ENCODE data around the gene PGP.

The PGP gene

DNA sequence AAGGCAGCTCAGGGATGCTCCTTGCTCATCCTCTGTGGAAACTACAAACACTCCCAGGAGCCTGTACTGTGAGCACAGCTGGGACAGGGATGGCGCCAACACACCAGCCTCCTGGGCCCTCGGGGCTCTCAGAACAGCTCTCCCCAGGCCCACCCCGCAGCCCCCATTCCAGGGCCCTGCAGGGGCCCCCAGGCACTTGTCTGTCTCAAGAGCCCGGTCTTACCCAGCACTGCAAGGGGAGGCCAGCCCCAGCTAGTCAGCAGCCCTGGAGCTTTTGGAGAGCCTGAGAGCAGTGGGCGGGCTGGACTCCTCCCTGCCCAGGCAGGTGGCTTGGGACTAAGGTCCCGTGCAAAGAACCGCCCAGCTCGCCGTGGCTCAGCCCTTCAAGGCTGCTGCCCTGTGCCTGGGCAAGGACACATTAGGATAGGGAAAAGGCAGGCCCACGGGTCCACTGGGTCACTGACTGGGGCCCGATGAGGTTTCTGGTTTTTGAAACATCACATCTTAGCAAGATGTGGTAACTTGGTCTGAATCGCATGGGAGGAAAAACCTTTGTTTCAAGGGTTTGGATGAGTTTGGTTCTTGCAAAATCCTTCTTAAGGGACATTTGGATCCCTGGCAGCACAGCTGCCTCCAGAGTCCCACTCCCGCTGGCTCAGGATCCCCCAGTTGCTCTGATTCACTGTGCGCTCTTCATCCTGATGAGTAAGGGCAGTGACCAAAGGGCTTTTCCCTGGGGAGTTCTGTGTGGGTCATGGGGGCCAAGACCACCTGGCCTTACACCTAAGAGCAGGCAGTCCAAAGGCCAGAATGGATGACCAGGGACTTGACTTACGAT, 24.4 kb upstream of the PGP start:
- no peak for DNase-seq (ENCODE audit: low read depth, low spot score)
- H3K9ac ChIP-seq (ENCODE audit: insufficient read length): no peak overlapping the region
- H3K27ac ChIP-seq: no peak overlapping the region
- H3K9me3 ChIP-seq (ENCODE audit: low read depth, low read length): no peaks in the 10 kb centered on the region
- no peak overlapping the region for H3K4me3 ChIP-seq
- no peak for TF ChIP-seq POLR2AphosphoS5 (IDR thresholded peaks at IDR 0.05; ENCODE audit: borderline replicate concordance, low read depth, low read length)
- no peak for TF ChIP-seq EZH2 (IDR thresholded peaks at IDR 0.05)
- peaks cover 14% of the 10 kb centered on the region; the same call in 1 of the 2 replicates for H3K36me3 ChIP-seq (ENCODE audit: insufficient read depth, low read length)

GRCh38 chr16:2238150-2238837, 23.7 kb upstream of the PGP start:
- Histone ChIP-seq H3K27ac (no peak overlapping the region), H3K9ac (ENCODE audit: insufficient read length) (no peak overlapping the region), H3K9me3 (ENCODE audit: low read depth, low read length) (no peaks in the 10 kb centered on the region), H3K4me3 (no peak overlapping the region), H3K36me3 (ENCODE audit: insufficient read depth, low read length) (peaks cover 8% of the 10 kb centered on the region; the same call in 1 of the 2 replicates)
- no peak for DNase-seq (ENCODE audit: low read depth, low spot score)
- TF ChIP-seq EZH2 (IDR thresholded peaks at IDR 0.05) (no peak), POLR2AphosphoS5 (IDR thresholded peaks at IDR 0.05; ENCODE audit: borderline replicate concordance, low read depth, low read length) (no peak), FOXP2 (optimal IDR thresholded peaks at IDR 0.05; ENCODE audit: control extremely low read depth, extremely low read length, insufficient read depth) (no peak)

DNA sequence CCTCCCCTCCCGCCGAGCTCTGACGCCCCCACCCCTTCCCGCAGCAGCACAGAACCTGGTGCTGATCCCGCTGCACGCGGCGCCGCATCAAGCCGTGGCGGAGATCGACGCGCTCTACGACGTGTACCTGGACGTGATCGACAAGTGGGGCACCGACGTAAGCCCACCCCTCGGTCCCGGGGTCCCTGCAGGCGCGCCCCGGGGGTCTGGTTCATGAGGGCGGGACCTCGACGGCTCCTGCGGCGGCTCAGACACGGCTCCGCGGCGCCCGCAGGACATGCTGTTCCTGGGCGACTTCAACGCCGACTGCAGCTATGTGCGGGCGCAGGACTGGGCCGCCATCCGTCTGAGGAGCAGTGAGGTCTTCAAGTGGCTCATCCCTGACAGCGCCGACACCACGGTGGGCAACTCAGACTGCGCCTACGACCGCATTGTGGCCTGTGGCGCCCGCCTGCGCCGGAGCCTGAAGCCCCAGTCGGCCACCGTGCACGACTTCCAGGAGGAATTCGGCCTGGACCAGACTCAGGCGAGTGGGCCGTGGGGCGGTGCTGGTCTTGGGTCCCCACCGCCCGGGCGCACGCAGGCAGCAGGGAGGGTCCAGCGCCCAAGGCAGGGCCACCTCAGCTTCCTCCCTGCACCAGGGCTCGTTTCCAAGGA, 23.0 kb upstream of the PGP start:
- Histone ChIP-seq H3K27ac (no peak overlapping the region), H3K4me3 (peak overlapping the region; percentile 38; the same call in 1 of the 2 replicates), H3K9ac (ENCODE audit: insufficient read length) (no peak overlapping the region), H3K36me3 (ENCODE audit: insufficient read depth, low read length) (peaks cover 2% of the 10 kb centered on the region; the same call in 1 of the 2 replicates), H3K9me3 (ENCODE audit: low read depth, low read length) (no peaks in the 10 kb centered on the region)
- DNase-seq (ENCODE audit: low read depth, low spot score): no peak
- TF ChIP-seq FOXP2 (optimal IDR thresholded peaks at IDR 0.05; ENCODE audit: control extremely low read depth, extremely low read length, insufficient read depth): no peak
- no peak for TF ChIP-seq EZH2 (IDR thresholded peaks at IDR 0.05)
- no peak; the same call in 1 of the 2 replicates for TF ChIP-seq POLR2AphosphoS5 (IDR thresholded peaks at IDR 0.05; ENCODE audit: borderline replicate concordance, low read depth, low read length)

DNA sequence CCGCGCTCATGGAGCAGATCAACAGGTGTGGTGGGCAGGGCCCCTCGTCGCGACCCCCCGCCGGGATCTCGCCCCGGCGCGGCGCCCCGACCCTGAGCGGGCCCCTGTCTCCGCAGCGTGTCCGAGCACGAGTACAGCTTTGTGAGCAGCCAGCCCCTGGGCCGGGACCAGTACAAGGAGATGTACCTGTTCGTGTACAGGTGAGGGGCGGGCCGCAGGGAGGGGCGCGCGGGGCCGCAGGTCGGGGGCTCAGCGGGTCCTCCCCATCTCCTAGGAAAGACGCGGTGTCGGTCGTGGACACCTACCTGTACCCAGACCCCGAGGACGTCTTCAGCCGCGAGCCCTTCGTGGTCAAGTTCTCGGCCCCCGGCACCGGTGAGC, 22.5 kb upstream of the PGP start:
- Histone ChIP-seq H3K36me3 (ENCODE audit: insufficient read depth, low read length) (no peaks in the 10 kb centered on the region; the same call in 1 of the 2 replicates), H3K27ac (no peak overlapping the region), H3K9me3 (ENCODE audit: low read depth, low read length) (no peaks in the 10 kb centered on the region), H3K4me3 (peak overlapping the region; percentile 38; the same call in 1 of the 2 replicates), H3K9ac (ENCODE audit: insufficient read length) (no peak overlapping the region)
- no peak for DNase-seq (ENCODE audit: low read depth, low spot score)
- TF ChIP-seq FOXP2 (optimal IDR thresholded peaks at IDR 0.05; ENCODE audit: control extremely low read depth, extremely low read length, insufficient read depth) (no peak), POLR2AphosphoS5 (IDR thresholded peaks at IDR 0.05; ENCODE audit: borderline replicate concordance, low read depth, low read length) (no peak), EZH2 (IDR thresholded peaks at IDR 0.05) (no peak)

GRCh38 chr16:2236337-2237101, 21.9 kb upstream of the PGP start, which contains the start of gene DNASE1L2:
TSS of gene DNASE1L2 (plus strand) at chr16:2236444. CDS start at chr16:2236817, 373 bp downstream.
- no peak for DNase-seq (ENCODE audit: low read depth, low spot score)
- Histone ChIP-seq H3K36me3 (ENCODE audit: insufficient read depth, low read length) (no peaks in the 10 kb centered on the region; the same call in 1 of the 2 replicates), H3K4me3 (peak within 1 kb of the TSS; percentile 38; the same call in 1 of the 2 replicates), H3K27ac (no peak within 1 kb of the TSS), H3K9ac (ENCODE audit: insufficient read length) (no peak within 1 kb of the TSS), H3K9me3 (ENCODE audit: low read depth, low read length) (no peaks in the 10 kb centered on the region)
- no peak for TF ChIP-seq POLR2AphosphoS5 (IDR thresholded peaks at IDR 0.05; ENCODE audit: borderline replicate concordance, low read depth, low read length)
- TF ChIP-seq FOXP2 (optimal IDR thresholded peaks at IDR 0.05; ENCODE audit: control extremely low read depth, extremely low read length, insufficient read depth): no peak
- TF ChIP-seq EZH2 (IDR thresholded peaks at IDR 0.05): no peak

- no peak overlapping the region for H3K27ac ChIP-seq
- H3K4me3 ChIP-seq: no peak overlapping the region
- H3K36me3 ChIP-seq (ENCODE audit: insufficient read depth, low read length): peaks cover 3% of the 10 kb centered on the region; the same call in 1 of the 2 replicates
- no peak for DNase-seq (ENCODE audit: low read depth, low spot score)
- H3K9me3 ChIP-seq (ENCODE audit: low read depth, low read length): no peaks in the 10 kb centered on the region
- no peak for TF ChIP-seq FOXP2 (optimal IDR thresholded peaks at IDR 0.05; ENCODE audit: control extremely low read depth, extremely low read length, insufficient read depth)
- TF ChIP-seq POLR2AphosphoS5 (IDR thresholded peaks at IDR 0.05; ENCODE audit: borderline replicate concordance, low read depth, low read length): 0 out of 2 replicates have a peak, but pooled peaks have one; percentile 15
- no peak overlapping the region for H3K9ac ChIP-seq (ENCODE audit: insufficient read length)
Measured at GRCh38 chr16:2235695-2236336, 21.2 kb upstream of the PGP start.

DNA sequence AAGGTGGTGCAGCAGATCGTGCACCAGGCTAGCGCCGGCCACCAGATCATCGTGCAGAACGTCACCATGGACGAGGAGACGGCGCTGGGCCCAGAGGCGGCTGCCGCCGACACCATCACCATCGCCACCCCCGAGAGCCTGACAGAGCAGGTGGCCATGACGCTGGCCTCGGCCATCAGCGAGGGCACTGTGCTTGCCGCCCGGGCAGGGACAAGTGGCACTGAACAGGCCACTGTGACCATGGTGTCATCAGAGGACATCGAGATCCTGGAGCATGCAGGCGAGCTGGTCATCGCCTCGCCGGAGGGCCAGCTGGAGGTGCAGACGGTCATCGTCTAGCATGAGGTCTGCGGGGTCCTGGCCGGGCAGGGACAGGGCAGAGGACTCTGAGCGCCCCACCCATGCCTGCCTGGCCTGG, 20.6 kb upstream of the PGP start:
- Histone ChIP-seq H3K9me3 (ENCODE audit: low read depth, low read length) (no peaks in the 10 kb centered on the region), H3K36me3 (ENCODE audit: insufficient read depth, low read length) (peaks cover 3% of the 10 kb centered on the region; the same call in 1 of the 2 replicates), H3K27ac (no peak overlapping the region), H3K9ac (ENCODE audit: insufficient read length) (no peak overlapping the region), H3K4me3 (no peak overlapping the region)
- TF ChIP-seq EZH2 (IDR thresholded peaks at IDR 0.05) (no peak), FOXP2 (optimal IDR thresholded peaks at IDR 0.05; ENCODE audit: control extremely low read depth, extremely low read length, insufficient read depth) (no peak), POLR2AphosphoS5 (IDR thresholded peaks at IDR 0.05; ENCODE audit: borderline replicate concordance, low read depth, low read length) (no peak)
- no peak for DNase-seq (ENCODE audit: low read depth, low spot score)

Measured in SK-N-MC (cell line).